ENCODE measurements around the gene HSPA12A.

Gene HSPA12A

GRCh38 chr10:116683166-116683565 is 59.2 kb downstream of the HSPA12A start:
- no peak for TF ChIP-seq POLR2AphosphoS5 (IDR thresholded peaks at IDR 0.05; ENCODE audit: low read depth, low read length)
- TF ChIP-seq POU2F2 (IDR thresholded peaks at IDR 0.05; ENCODE audit: low read depth, low read length), result no peak
- TF ChIP-seq PAX5 (IDR thresholded peaks at IDR 0.05; ENCODE audit: insufficient read depth, low read length, severe bottlenecking), result no peak
- TF ChIP-seq TAF1 (IDR thresholded peaks at IDR 0.05; ENCODE audit: low read depth, low read length), result no peak
- TF ChIP-seq SPI1 (IDR thresholded peaks at IDR 0.05; ENCODE audit: low read depth, low read length), result no peak
- TF ChIP-seq POLR2A (IDR thresholded peaks at IDR 0.05; ENCODE audit: low read depth, low read length), result no peak
- no peak for FAIRE-seq
- DNase-seq (ENCODE audit: insufficient read length, low spot score), result no peak

- TF ChIP-seq POLR2AphosphoS5 (IDR thresholded peaks at IDR 0.05; ENCODE audit: low read depth, low read length) (no peak), PAX5 (IDR thresholded peaks at IDR 0.05; ENCODE audit: insufficient read depth, low read length, severe bottlenecking) (no peak), POLR2A (IDR thresholded peaks at IDR 0.05; ENCODE audit: low read depth, low read length) (no peak), POU2F2 (IDR thresholded peaks at IDR 0.05; ENCODE audit: low read depth, low read length) (no peak), TAF1 (IDR thresholded peaks at IDR 0.05; ENCODE audit: low read depth, low read length) (no peak), SPI1 (IDR thresholded peaks at IDR 0.05; ENCODE audit: low read depth, low read length) (no peak)
- FAIRE-seq, result no peak
These were observed 63.0 kb downstream of the HSPA12A start for GRCh38 chr10:116679351-116679750.

DNA sequence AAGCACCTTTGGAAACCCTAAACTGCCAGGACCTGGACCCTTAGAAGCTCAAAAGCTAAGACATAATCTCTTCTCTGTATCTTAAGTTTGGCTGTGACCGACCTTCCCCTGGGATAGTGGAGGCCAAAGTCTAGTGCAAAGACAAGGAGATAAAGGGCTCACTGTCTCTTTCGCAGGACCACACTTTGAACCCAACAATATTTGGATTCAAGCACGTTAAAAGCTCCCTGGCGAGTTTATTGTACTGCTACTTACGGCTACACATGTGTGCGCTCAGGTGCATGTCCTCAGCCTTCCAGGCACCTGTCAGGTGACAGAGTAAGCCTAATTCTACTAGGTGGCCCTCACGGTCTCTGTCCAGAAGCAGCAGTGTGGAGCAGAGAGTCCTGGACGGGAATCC is 65.7 kb downstream of the HSPA12A start:
- FAIRE-seq (no peak), DNase-seq (ENCODE audit: insufficient read length, low spot score) (no peak)
- TF ChIP-seq POU2F2 (IDR thresholded peaks at IDR 0.05; ENCODE audit: low read depth, low read length) (no peak), SPI1 (IDR thresholded peaks at IDR 0.05; ENCODE audit: low read depth, low read length) (no peak), TAF1 (IDR thresholded peaks at IDR 0.05; ENCODE audit: low read depth, low read length) (no peak), POLR2A (IDR thresholded peaks at IDR 0.05; ENCODE audit: low read depth, low read length) (no peak), PAX5 (IDR thresholded peaks at IDR 0.05; ENCODE audit: insufficient read depth, low read length, severe bottlenecking) (no peak), POLR2AphosphoS5 (IDR thresholded peaks at IDR 0.05; ENCODE audit: low read depth, low read length) (no peak)

More at GRCh38 chr10:116679351-116679750, 63.0 kb downstream of the HSPA12A start:
- DNase-seq (ENCODE audit: insufficient read length, low spot score), result no peak

- TF ChIP-seq PAX5 (IDR thresholded peaks at IDR 0.05; ENCODE audit: insufficient read depth, low read length, severe bottlenecking) (no peak), POU2F2 (IDR thresholded peaks at IDR 0.05; ENCODE audit: low read depth, low read length) (no peak), SPI1 (IDR thresholded peaks at IDR 0.05; ENCODE audit: low read depth, low read length) (no peak), TAF1 (IDR thresholded peaks at IDR 0.05; ENCODE audit: low read depth, low read length) (no peak), POLR2A (IDR thresholded peaks at IDR 0.05; ENCODE audit: low read depth, low read length) (no peak), POLR2AphosphoS5 (IDR thresholded peaks at IDR 0.05; ENCODE audit: low read depth, low read length) (no peak)
- no peak for DNase-seq (ENCODE audit: insufficient read length, low spot score)
- FAIRE-seq, result no peak
These were observed 66.2 kb downstream of the HSPA12A start for GRCh38 chr10:116676118-116676517.

GRCh38 chr10:116674901-116675423 is 67.4 kb downstream of the HSPA12A start:
- FAIRE-seq, result no peak
- no peak for DNase-seq (ENCODE audit: insufficient read length, low spot score)
- no peak for TF ChIP-seq POLR2A (IDR thresholded peaks at IDR 0.05; ENCODE audit: low read depth, low read length)
- no peak for TF ChIP-seq TAF1 (IDR thresholded peaks at IDR 0.05; ENCODE audit: low read depth, low read length)
- no peak for TF ChIP-seq POLR2AphosphoS5 (IDR thresholded peaks at IDR 0.05; ENCODE audit: low read depth, low read length)
- TF ChIP-seq POU2F2 (IDR thresholded peaks at IDR 0.05; ENCODE audit: low read depth, low read length), result no peak
- TF ChIP-seq PAX5 (IDR thresholded peaks at IDR 0.05; ENCODE audit: insufficient read depth, low read length, severe bottlenecking), result no peak
- TF ChIP-seq SPI1 (IDR thresholded peaks at IDR 0.05; ENCODE audit: low read depth, low read length), result no peak

GRCh38 chr10:116673866-116674265 is 68.5 kb downstream of the HSPA12A start:
- TF ChIP-seq POLR2A (IDR thresholded peaks at IDR 0.05; ENCODE audit: low read depth, low read length), result no peak
- no peak for TF ChIP-seq POU2F2 (IDR thresholded peaks at IDR 0.05; ENCODE audit: low read depth, low read length)
- TF ChIP-seq SPI1 (IDR thresholded peaks at IDR 0.05; ENCODE audit: low read depth, low read length), result no peak
- FAIRE-seq (no peak), DNase-seq (ENCODE audit: insufficient read length, low spot score) (no peak)

DNA sequence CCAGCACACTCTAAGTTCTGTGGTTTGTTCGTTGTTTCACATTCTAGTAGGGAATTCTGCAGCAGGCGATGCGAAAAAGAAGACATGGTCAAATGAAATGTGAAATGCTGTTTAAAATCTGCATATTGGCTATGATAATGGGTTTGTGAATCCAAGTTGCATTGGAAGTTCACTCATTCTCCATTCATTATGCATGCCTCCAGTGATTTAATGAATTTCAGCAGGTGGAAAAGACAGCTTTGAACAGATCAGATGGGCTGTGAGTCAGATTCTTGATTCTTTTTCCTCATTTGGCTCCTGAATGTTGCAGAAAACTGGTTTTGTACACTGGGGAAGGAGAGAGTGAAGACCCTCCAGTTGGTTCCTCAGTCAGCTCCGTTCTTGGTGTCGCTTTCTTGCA is 69.5 kb downstream of the HSPA12A start:
- no peak for FAIRE-seq
- TF ChIP-seq PAX5 (IDR thresholded peaks at IDR 0.05; ENCODE audit: insufficient read depth, low read length, severe bottlenecking) (no peak), POLR2AphosphoS5 (IDR thresholded peaks at IDR 0.05; ENCODE audit: low read depth, low read length) (no peak), POLR2A (IDR thresholded peaks at IDR 0.05; ENCODE audit: low read depth, low read length) (no peak), SPI1 (IDR thresholded peaks at IDR 0.05; ENCODE audit: low read depth, low read length) (no peak), POU2F2 (IDR thresholded peaks at IDR 0.05; ENCODE audit: low read depth, low read length) (no peak), TAF1 (IDR thresholded peaks at IDR 0.05; ENCODE audit: low read depth, low read length) (no peak)

GRCh38 chr10:116671274-116671926 is 71.0 kb downstream of the HSPA12A start:
- no peak for FAIRE-seq
- no peak for DNase-seq (ENCODE audit: insufficient read length, low spot score)
- no peak for TF ChIP-seq TAF1 (IDR thresholded peaks at IDR 0.05; ENCODE audit: low read depth, low read length)
- no peak for TF ChIP-seq PAX5 (IDR thresholded peaks at IDR 0.05; ENCODE audit: insufficient read depth, low read length, severe bottlenecking)
- TF ChIP-seq POLR2A (IDR thresholded peaks at IDR 0.05; ENCODE audit: low read depth, low read length), result no peak
- no peak for TF ChIP-seq SPI1 (IDR thresholded peaks at IDR 0.05; ENCODE audit: low read depth, low read length)
- no peak for TF ChIP-seq POU2F2 (IDR thresholded peaks at IDR 0.05; ENCODE audit: low read depth, low read length)
- no peak for TF ChIP-seq POLR2AphosphoS5 (IDR thresholded peaks at IDR 0.05; ENCODE audit: low read depth, low read length)

More for the DNA sequence above, 69.5 kb downstream of the HSPA12A start:
- DNase-seq (ENCODE audit: insufficient read length, low spot score), result no peak

- no peak for FAIRE-seq
- DNase-seq (ENCODE audit: insufficient read length, low spot score), result no peak
- TF ChIP-seq SPI1 (IDR thresholded peaks at IDR 0.05; ENCODE audit: low read depth, low read length) (no peak), POLR2AphosphoS5 (IDR thresholded peaks at IDR 0.05; ENCODE audit: low read depth, low read length) (no peak)
These were observed 71.7 kb downstream of the HSPA12A start for GRCh38 chr10:116670706-116671105.
